IMR-90 (cell line): ENCODE results near the gene CLMP. TPM values are rescaled to one million over a fixed set of nuclear protein-coding genes. Genes with fewer than 3 reads are reported as not detected.

ENCODE experiments used
- ATAC-seq: fragments of 200-7000 bp; cut with Tn5 transposase; 2 replicates; pipeline ENCODE4 v1.9.1; 2020; ENCODE audit warnings: low read depth, mild to moderate bottlenecking, moderate library complexity
- BruUV-seq: library from RNA; stranded (reverse); fragments of 400-500 nt; replicated peaks from 2 replicates; lab custom pipeline; 2021; lab: Mats Ljungman, UMichigan
- CTCF ChIA-PET: fragments of 300-600 bp; formaldehyde crosslinking; extraction: SDS; loops from one replicate; lab custom pipeline; 2021; ENCODE audit warnings: antibody characterized with exemption; lab: Yijun Ruan, JAX
- POLR2A ChIA-PET: fragments of 300-600 bp; sonication (Branson Sonifier 250); formaldehyde crosslinking; loops from one replicate; lab custom pipeline; 2022; ENCODE audit warnings: antibody characterized with exemption; ENCODE audit not compliant: unreplicated experiment; lab: Charles Lee
- DNase-seq: peaks from one replicate; pipeline ENCODE4 v3.0.0; 2013
- H2AFZ ChIP-seq: replicated peaks from 2 replicates; pipeline ENCODE3; 2013; ENCODE audit warnings: low read length, mild to moderate bottlenecking; ENCODE audit not compliant: poor library complexity
- H2AK5ac ChIP-seq: 2 replicates; pipeline ENCODE4 v1.6.1; 2013; ENCODE audit warnings: low read depth, low read length, inconsistent platforms
- H2AK9ac ChIP-seq: replicated peaks from 2 replicates; pipeline ENCODE3; 2013; ENCODE audit warnings: mild to moderate bottlenecking, low read depth, low read length, moderate library complexity; ENCODE audit not compliant: poor library complexity
- H2BK120ac ChIP-seq: 2 replicates; pipeline ENCODE4 v1.6.1; 2013; ENCODE audit warnings: low read depth, low read length, inconsistent platforms
- H2BK15ac ChIP-seq: 3 replicates; pipeline ENCODE4 v1.6.1; 2013; ENCODE audit warnings: low read depth, low read length, inconsistent platforms
- H2BK20ac ChIP-seq: 2 replicates; pipeline ENCODE4 v1.6.1; 2013; ENCODE audit warnings: low read depth, mild to moderate bottlenecking, inconsistent platforms, low read length, moderate library complexity
- H2BK5ac ChIP-seq: 2 replicates; pipeline ENCODE4 v1.6.1; 2013; ENCODE audit warnings: mild to moderate bottlenecking, low read depth, low read length, inconsistent platforms; ENCODE audit not compliant: poor library complexity, severe bottlenecking
- H3K14ac ChIP-seq: replicated peaks from 2 replicates; pipeline ENCODE4 v1.6.1; 2013; ENCODE audit warnings: low read depth, low read length, inconsistent platforms
- H3K18ac ChIP-seq: 2 replicates; pipeline ENCODE4 v1.6.1; 2013; ENCODE audit warnings: low read depth, low read length, control low read depth
- H3K23ac ChIP-seq: 2 replicates; pipeline ENCODE4 v1.6.1; 2013; ENCODE audit warnings: low read depth, low read length, inconsistent platforms
- H3K27ac ChIP-seq: 2 replicates; pipeline ENCODE4 v1.5.1; 2013; ENCODE audit warnings: mild to moderate bottlenecking, control low read depth, low read length; ENCODE audit not compliant: insufficient read depth
- H3K27me3 ChIP-seq: 2 replicates; pipeline ENCODE4 v1.6.1; 2013; ENCODE audit warnings: low read length; ENCODE audit not compliant: control insufficient read depth, insufficient read depth
- H3K36me3 ChIP-seq: 2 replicates; pipeline ENCODE4 v1.6.1; 2013; ENCODE audit warnings: low read length, mixed read lengths; ENCODE audit not compliant: control insufficient read depth, insufficient read depth
- H3K4ac ChIP-seq: 2 replicates; pipeline ENCODE4 v1.6.1; 2013; ENCODE audit warnings: low read depth, low read length, inconsistent platforms
- H3K4me1 ChIP-seq: 2 replicates; pipeline ENCODE4 v1.6.1; 2013; ENCODE audit warnings: low read length, mixed read lengths; ENCODE audit not compliant: control insufficient read depth, insufficient read depth
- H3K4me2 ChIP-seq: 2 replicates; pipeline ENCODE4 v1.6.1; 2013; ENCODE audit warnings: low read depth, mild to moderate bottlenecking, control low read depth, low read length, moderate library complexity
- H3K4me3 ChIP-seq: 2 replicates; pipeline ENCODE4 v1.5.1; 2013; ENCODE audit warnings: low read depth, mild to moderate bottlenecking, control low read depth, low read length, moderate library complexity; ENCODE audit not compliant: insufficient read depth
- H3K56ac ChIP-seq: 2 replicates; pipeline ENCODE4 v1.6.1; 2013; ENCODE audit warnings: low read length, inconsistent platforms; ENCODE audit not compliant: insufficient read depth; ENCODE audit errors: extremely low read depth
- H3K79me1 ChIP-seq, 2 experiments: 2 replicates each; pipeline ENCODE4 v1.6.1; 2013; ENCODE audit warnings: low read length in 2 of 2, inconsistent platforms in 1 of 2, low read depth in 1 of 2
- H3K9ac ChIP-seq: 2 replicates; pipeline ENCODE4 v1.6.1; 2013; ENCODE audit warnings: low read depth, low read length, control low read depth
- H3K9me1 ChIP-seq: 2 replicates; pipeline ENCODE4 v1.6.1; 2013; ENCODE audit warnings: low read length, inconsistent platforms; ENCODE audit not compliant: insufficient read depth
- H3K9me3 ChIP-seq: 2 replicates; pipeline ENCODE4 v1.6.1; 2013; ENCODE audit warnings: low read length; ENCODE audit not compliant: control insufficient read depth, insufficient read depth
- H4K20me1 ChIP-seq: 2 replicates; pipeline ENCODE4 v1.6.1; 2013; ENCODE audit warnings: low read length, inconsistent platforms; ENCODE audit not compliant: insufficient read depth
- H4K5ac ChIP-seq: 2 replicates; pipeline ENCODE4 v1.6.1; 2013; ENCODE audit warnings: mild to moderate bottlenecking, low read depth, low read length, control low read depth
- H4K8ac ChIP-seq, 2 experiments: 2 replicates each; pipeline ENCODE4 v1.6.1; 2013; ENCODE audit warnings: low read depth in 2 of 2, low read length in 2 of 2, control low read depth in 1 of 2, inconsistent platforms in 1 of 2
- H4K91ac ChIP-seq: 2 replicates; pipeline ENCODE4 v1.6.1; 2013; ENCODE audit warnings: low read depth, low read length, inconsistent platforms; ENCODE audit not compliant: insufficient read depth
- FOS ChIP-seq: fragments of 150-350 bp; IDR thresholded peaks from 2 replicates; pipeline ENCODE4 v1.6.1; 2016; ENCODE audit warnings: low read depth, low read length
- NFE2L2 ChIP-seq: fragments of 150-350 bp; IDR thresholded peaks from 2 replicates; pipeline ENCODE4 v1.6.1; 2016; ENCODE audit warnings: low read depth, mild to moderate bottlenecking, low read length
- POLR2A ChIP-seq: IDR thresholded peaks from 2 replicates; pipeline ENCODE4 v1.6.1; 2012; ENCODE audit warnings: mild to moderate bottlenecking, low read depth, low read length
- RAD21 ChIP-seq: IDR thresholded peaks from 2 replicates; pipeline ENCODE4 v1.6.1; 2012; ENCODE audit warnings: low read length, improper control_type of control experiment
- RFX5 ChIP-seq: IDR thresholded peaks from 2 replicates; pipeline ENCODE4 v1.8.0; 2012; ENCODE audit warnings: low read depth, mild to moderate bottlenecking, low read length, moderate library complexity
- WGBS, 2 experiments: methylation state at CpG; one replicate each; pipeline versions ENCODE4 v1.1.5 to v1.1.7; 2013; ENCODE audit warnings: missing lambda C conversion rate in 2 of 2; ENCODE audit not compliant: insufficient read length in 1 of 2; ENCODE audit errors: extremely low coverage in 2 of 2; 5-methylcytosine and 5-hydroxymethylcytosine counted together
- dilution Hi-C: fragments of 300-500 bp; cut with HindIII; formaldehyde crosslinking; loops from one replicate; pipeline ENCODE4 v1.14.3; 2018; ENCODE audit warnings: low sequenced_read_pairs; ENCODE audit not compliant: unreplicated experiment
- in situ Hi-C: fragments of 300-500 bp; cut with MboI; formaldehyde crosslinking; loops from 3 replicates; pipeline ENCODE4 v1.14.3; 2019; ENCODE audit warnings: low sequenced_read_pairs, inconsistent platforms, mixed read lengths
- intact Hi-C: fragments of 100-400 bp; cut with micrococcal nuclease; formaldehyde crosslinking; loops from 2 replicates; pipeline ENCODE4 v1.10.0; 2022
- polyA plus RNA-seq, 3 experiments: library from polyadenylated mRNA; depleted of rRNA; stranded (reverse); fragments of >200 nt; gene quantifications; 2 replicates each; pipeline ENCODE4 v1.2.3, GENCODE V29; 2012; ENCODE audit warnings: low replicate concordance in 1 of 3
- total RNA-seq: library from RNA; depleted of rRNA; stranded (reverse); fragments of >200 nt; gene quantifications from 2 replicates; pipeline ENCODE4 v1.2.3, GENCODE V29; 2012

Gene CLMP
- total and polyA plus RNA-seq, 2 of the 4 experiments (the other 2 are of a cell fraction), result 54.7 to 95.7 TPM

DNA sequence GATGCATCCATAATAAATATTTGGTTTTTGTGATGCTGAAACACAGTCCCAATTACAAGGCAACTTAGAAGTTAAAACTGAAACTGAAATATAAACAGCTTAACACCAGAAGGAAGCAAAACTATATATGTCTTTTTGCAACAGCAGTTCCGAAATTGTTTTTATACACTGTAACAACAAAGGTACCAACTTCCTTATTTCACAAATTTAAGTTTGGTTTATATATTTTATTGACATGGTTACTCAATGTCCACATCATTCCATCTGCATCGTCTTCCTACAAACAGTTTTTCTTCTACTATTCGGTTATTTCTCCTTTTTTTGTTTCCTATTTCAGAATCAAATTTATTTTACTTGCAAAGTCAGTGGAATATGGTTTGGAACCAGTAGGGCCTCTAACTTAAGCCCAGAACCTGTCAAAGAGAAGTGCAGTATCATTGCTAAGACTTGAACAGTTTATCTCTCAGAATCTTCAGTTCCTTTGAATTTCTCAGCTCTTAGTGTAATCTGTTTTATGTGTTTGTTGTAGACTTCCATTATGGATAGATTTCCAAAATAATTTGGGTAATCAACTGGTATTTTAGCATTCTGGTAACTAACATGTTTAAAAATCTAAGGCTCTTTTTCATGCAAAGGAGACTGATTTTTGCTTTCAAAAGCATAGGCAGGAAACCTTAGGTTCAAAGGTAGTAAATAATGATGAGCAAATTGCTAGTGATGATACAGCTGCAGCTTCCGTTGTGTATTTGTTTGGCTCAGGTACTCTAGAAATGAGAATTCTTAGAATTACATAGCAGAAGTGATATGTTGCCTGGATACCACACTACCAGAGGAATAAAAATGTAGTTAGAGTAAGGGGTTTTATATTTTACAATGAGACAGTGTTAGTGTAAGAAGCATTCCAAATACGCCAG is 124.9 kb downstream of the CLMP start:
- Histone ChIP-seq H3K9ac (no peak overlapping the region), H3K9me3 (no peaks in the 10 kb centered on the region), H4K20me1 (no peaks in the 10 kb centered on the region), H2BK5ac (no peak overlapping the region), H2BK15ac (no peak overlapping the region), H3K4me3 (no peak overlapping the region), H3K79me1 (peaks cover 12 to 33% of the 10 kb centered on the region in 2 experiments), H3K27me3 (no peaks in the 10 kb centered on the region), H3K4me1 (peaks cover 3% of the 10 kb centered on the region; the same call in 1 of the 2 replicates), H2AK9ac (no peak overlapping the region), H3K4ac (no peak overlapping the region), H2BK20ac (no peak overlapping the region), H4K8ac (no peak overlapping the region), H2AK5ac (no peak overlapping the region), H3K14ac (no peak overlapping the region), H2AFZ (no peak overlapping the region), H3K18ac (no peak overlapping the region), H3K23ac (no peak overlapping the region), H4K91ac (no peak overlapping the region), H3K4me2 (no peak overlapping the region), H3K9me1 (0 out of 2 replicates have a peak, but pooled peaks cover 3% of the 10 kb centered on the region), H3K27ac (no peak overlapping the region), H3K56ac (no peak overlapping the region), H4K5ac (no peak overlapping the region), H2BK120ac (no peak overlapping the region), H3K36me3 (peaks cover 39% of the 10 kb centered on the region)
- ATAC-seq (no peak), DNase-seq (no peak)
- WGBS, 2 experiments, result no CpG with 5 or more reads among the region's 5 CpGs
- intact Hi-C loops (no loop called here), in situ Hi-C loops (no loop called here), dilution Hi-C loops (no loop called here)
- POLR2A ChIA-PET, result no interaction called here
- CTCF ChIA-PET, result no interaction called here
- TF ChIP-seq POLR2A (no peak), FOS (no peak), RAD21 (no peak), NFE2L2 (no peak), RFX5 (no peak)
- BruUV-seq, result TSS peak; percentile 47
